HUDEP-2 (cell line): Measurements from ENCODE around the gene CCDC102B.

Source experiments
- DNase-seq, 76 experiments: peaks; one replicate each; lab custom pipeline; 2025; ENCODE audit not compliant: unreplicated experiment in 76 of 76; lab: John Stamatoyannopoulos, UW

Gene CCDC102B

DNA sequence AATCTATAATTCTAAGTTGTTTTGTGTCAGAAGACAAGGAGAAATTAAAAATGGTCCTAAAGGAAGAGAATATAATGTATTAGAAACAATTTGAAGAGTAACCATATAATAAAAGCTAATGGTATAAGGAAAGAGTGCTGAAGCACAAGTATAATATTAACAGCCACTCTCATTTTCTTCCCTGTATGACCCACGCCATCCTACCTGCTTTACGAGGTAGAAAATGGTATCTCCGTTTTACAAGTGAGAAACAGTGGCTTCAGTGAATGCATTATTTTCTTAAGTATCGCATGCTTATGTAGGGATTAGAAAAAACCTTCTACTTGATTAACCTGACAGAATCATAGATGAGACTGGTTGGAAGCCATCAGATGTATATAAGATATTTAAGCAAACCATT, 266.2 kb downstream of the CCDC102B start:
- no peak for DNase-seq

DNA sequence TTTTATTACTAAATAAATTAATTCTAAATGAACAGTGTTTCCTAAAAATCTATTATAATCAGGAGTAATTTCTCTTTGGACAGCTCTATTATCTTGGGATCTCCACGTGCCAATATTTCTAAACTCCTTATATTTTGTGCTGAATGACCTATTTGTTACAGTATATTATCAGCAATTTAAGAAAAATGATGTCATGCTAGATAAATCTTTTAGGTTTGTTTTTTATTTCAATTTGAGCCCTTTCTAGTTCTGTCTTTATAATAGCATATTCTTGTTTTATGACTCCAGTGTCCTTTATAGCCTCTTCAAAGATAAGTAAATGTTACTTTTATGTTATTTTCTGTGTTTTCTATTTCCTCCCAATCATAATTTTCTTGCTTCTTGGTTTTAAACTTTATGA, 269.2 kb downstream of the CCDC102B start:
- no peak for DNase-seq

DNA sequence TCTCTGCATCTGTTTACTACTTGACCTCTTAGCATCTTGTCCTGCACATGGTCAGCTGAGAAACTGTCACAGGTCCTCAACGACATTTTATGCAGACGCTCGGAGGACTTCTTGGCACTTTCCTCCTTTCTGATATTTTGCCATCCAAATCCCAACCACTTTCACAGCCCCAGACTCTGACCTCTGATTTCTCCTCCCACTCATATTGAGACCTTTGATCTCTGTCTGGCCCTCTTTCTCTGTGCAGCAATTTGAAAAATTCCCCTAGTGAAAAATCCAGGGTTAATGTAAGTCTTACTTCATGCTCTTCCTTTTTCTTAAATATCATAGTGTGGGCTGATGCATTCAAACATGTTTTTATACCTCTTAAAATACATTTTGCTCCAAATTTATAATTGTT, 273.8 kb downstream of the CCDC102B start:
- DNase-seq = no peak

DNA sequence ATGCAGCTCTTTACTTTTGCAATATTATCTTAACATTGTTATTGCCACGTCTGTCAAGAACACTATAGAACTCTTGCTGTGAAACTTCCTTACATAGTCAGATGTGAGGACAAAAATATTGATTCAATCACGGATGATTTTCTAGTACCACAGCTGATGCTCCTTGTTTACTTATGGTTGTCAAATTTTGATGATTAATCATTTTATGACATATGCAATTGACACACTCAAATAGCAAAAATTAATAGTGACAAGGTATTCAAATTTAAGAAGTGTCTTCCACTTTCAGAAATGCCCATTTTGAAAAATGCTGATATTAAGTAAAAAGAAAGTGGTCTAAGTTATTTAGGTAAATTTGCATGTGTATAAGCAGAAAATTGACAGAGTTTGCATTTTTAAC, 284.0 kb downstream of the CCDC102B start:
- no peak for DNase-seq

DNA sequence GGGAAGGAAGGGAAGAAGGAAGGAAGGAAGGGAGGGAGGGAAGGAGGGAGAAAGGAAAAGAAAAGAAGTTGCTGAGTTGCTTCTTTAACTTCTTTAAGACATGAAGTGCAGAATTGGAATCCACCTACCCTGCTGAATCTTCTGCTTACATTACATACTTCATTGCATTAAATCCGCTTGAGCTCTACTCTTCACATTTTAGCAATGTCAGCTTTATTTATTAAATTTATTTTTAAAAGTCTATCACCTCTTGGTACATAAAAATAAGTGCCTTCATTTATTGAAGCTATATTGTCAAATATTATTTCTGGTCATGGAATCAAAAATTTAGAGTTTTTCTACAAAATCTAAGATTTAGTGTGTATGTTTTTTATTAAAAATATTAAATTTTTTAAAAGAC, 284.6 kb downstream of the CCDC102B start:
- DNase-seq = no peak

DNA sequence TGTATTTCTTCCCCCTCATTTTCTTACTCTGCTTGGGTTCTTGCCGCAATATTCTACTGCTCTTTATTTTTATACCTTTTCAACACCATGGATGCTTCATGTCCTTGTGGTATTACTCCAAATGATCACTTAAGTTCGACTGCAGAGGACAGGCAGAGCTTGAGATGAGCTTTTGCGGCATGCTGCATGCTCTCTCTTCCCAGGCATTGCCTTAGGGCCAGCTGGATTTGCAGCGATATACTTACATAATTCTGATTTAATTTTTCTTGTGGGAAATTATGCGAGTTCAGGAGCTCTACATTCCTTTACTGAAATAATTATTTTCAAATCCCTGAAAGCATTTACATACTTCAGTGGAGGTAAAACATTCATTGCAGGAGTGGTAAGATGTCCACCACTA, 288.1 kb downstream of the CCDC102B start:
- DNase-seq = no peak

DNA sequence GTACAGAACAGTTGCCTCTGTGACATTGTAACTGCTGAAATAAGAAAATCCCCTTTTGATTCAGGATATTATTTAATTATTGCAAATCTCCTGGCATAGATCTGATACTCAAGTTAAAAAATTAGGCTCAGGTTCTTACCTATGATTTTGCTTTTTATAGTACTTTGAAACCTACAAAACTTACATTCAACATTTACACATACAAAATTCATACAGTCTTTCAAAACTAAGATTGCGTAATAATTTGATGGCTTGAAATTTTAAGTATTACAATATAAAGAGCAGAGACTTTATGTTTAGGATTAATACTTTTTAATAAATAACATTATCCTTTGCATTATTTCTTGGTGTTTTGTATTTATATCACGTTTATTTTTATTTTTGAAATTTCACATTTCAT, 291.1 kb downstream of the CCDC102B start:
- no peak for DNase-seq

DNA sequence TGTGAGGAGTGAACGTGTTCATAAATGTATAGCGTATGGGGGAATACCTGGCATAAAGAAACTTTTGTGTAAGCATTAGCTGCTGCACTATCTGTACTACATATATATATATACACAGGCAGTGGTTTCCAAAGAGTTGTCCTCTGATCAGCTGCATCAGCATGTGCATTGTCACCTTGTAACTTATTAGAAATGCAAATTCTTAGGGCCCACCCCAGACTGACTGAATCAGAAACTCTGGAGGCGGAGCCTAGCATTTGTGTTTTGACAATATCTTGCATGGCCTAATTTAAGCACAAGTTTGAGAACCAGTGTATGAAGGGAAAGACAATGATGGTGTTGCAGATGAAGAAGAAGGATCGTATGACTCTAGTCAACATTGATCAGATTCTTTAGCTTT, 299.5 kb downstream of the CCDC102B start:
- DNase-seq = peak in 1 of 76 experiments; percentile 12

DNA sequence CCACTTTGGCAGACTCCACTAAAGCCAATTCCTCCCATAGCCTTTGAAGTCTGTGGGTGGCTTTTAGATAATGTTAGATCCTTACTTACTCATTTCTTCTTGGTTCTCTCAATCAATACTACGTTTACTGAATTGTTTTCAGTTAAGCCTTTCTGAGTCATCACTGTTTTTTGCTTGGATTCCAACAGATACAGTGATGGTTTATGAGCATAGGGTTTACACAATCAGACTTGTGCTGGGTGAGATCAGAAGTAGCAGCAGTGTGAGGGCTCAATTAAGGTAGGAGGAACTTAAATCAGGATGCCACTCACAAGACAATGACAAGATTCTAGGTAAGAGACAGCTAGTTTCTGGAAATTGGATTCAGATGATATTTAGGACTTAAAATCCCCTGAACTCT, 305.1 kb downstream of the CCDC102B start:
- DNase-seq = no peak
